HepG2 (cell line): ENCODE data around the gene UBAP1L. TPM values are rescaled to one million over a fixed set of nuclear protein-coding genes. Genes with fewer than 3 reads are reported as not detected.
A peak's percentile ranks its signal among the peaks of the same experiment; 100 is the strongest.

Experiments used
- CENPBD1 ChIP-seq: sonication (generic); formaldehyde crosslinking; IDR thresholded peaks from 2 replicates; pipeline ENCODE4 v1.8.0; 2022; ENCODE audit warnings: missing genetic modification reagents, low read depth, mild to moderate bottlenecking, borderline replicate concordance
- HNRNPLL ChIP-seq: fragments of 200-400 bp; formaldehyde crosslinking; IDR thresholded peaks from 2 replicates; pipeline ENCODE4 v1.6.1; 2017; ENCODE audit warnings: mild to moderate bottlenecking, low read depth, low read length; ENCODE audit not compliant: poor library complexity, severe bottlenecking
- IRF2 ChIP-seq: IDR thresholded peaks from 2 replicates; pipeline ENCODE4 v1.6.1; 2018; ENCODE audit warnings: missing genetic modification reagents, missing compliant biosample characterization
- JUND ChIP-seq: sonication (generic); formaldehyde crosslinking; IDR thresholded peaks from 2 replicates; pipeline ENCODE4 v1.8.0; 2022; ENCODE audit warnings: mild to moderate bottlenecking, missing genetic modification reagents
- KDM5A ChIP-seq: fragments of 200-600 bp; sonication (generic); IDR thresholded peaks from 2 replicates; pipeline ENCODE4 v1.7.0; 2018; ENCODE audit warnings: antibody characterized with exemption, mild to moderate bottlenecking, low read length, borderline replicate concordance
- MAFF ChIP-seq: IDR thresholded peaks from 2 replicates; pipeline ENCODE4 v1.6.1; 2011; ENCODE audit warnings: low read depth, low read length, improper control_type of control experiment
- NFIB ChIP-seq: sonication (generic); formaldehyde crosslinking; IDR thresholded peaks from 2 replicates; pipeline ENCODE4 v1.9.0; 2021; ENCODE audit warnings: missing genetic modification reagents, mild to moderate bottlenecking, borderline replicate concordance
- REST ChIP-seq, 2 experiments: IDR thresholded peaks; 2 replicates each; pipeline ENCODE4 v1.6.1; 2011 to 2012; ENCODE audit warnings: low read length in 2 of 2, borderline replicate concordance in 1 of 2, low read depth in 1 of 2, mild to moderate bottlenecking in 1 of 2, moderate library complexity in 1 of 2
- TFE3 ChIP-seq: IDR thresholded peaks from 2 replicates; pipeline ENCODE4 v1.6.1; 2016
- ZNF530 ChIP-seq: sonication (generic); formaldehyde crosslinking; IDR thresholded peaks from 2 replicates; pipeline ENCODE4 v1.5.0; 2020; ENCODE audit warnings: low read depth, mild to moderate bottlenecking, missing genetic modification reagents
- ZNF598 ChIP-seq: sonication (generic); formaldehyde crosslinking; IDR thresholded peaks from 2 replicates; pipeline ENCODE4 v1.5.1; 2020; ENCODE audit warnings: mild to moderate bottlenecking, missing genetic modification reagents, borderline replicate concordance
- polyA plus RNA-seq, 8 experiments: library from polyadenylated mRNA; depleted of rRNA in 3 of 8; stranded (reverse) in 7 of 8; unstranded in 1 of 8; fragments of >200 nt; fragmentation: Illumina TruSeq in 4 of 8; extraction: Trizol in 4 of 8; gene quantifications; 2 replicates each; pipeline versions ENCODE4 v1.2.1 to v1.2.3, GENCODE V29; 2011 to 2016; ENCODE audit warnings: low read depth in 4 of 8, missing spikeins in 1 of 8, mixed read lengths in 1 of 8; ENCODE audit not compliant: insufficient read depth in 1 of 8
- total RNA-seq, 5 experiments: library from RNA; depleted of rRNA; stranded (reverse); fragments of >200 nt; fragmentation: Illumina TruSeq; extraction: Trizol; gene quantifications; 2 replicates each; pipeline ENCODE4 v1.2.3, GENCODE V29; 2016; ENCODE audit warnings: low read depth in 1 of 5
- TF ChIP-seq, protein P1 (sequence below): sonication (generic); formaldehyde crosslinking; IDR thresholded peaks from 2 replicates; pipeline ENCODE4 v1.8.0; 2023; ENCODE audit warnings: mild to moderate bottlenecking, missing genetic modification reagents
- TF ChIP-seq, protein P2 (sequence below): sonication (generic); formaldehyde crosslinking; IDR thresholded peaks from 2 replicates; pipeline ENCODE4 v1.4.0; 2020; ENCODE audit warnings: mild to moderate bottlenecking, missing genetic modification reagents, borderline replicate concordance
- TF ChIP-seq, protein P3 (sequence below): sonication (generic); formaldehyde crosslinking; IDR thresholded peaks from 2 replicates; pipeline ENCODE4 v1.4.0; 2020; ENCODE audit warnings: missing genetic modification reagents, mild to moderate bottlenecking, borderline replicate concordance

Gene UBAP1L
- total and polyA plus RNA-seq, 2 of the 13 experiments (the other 11 are each of a cell fraction or from before 2014, with no cell fraction given), result 0.86 to 1.4 TPM

DNA sequence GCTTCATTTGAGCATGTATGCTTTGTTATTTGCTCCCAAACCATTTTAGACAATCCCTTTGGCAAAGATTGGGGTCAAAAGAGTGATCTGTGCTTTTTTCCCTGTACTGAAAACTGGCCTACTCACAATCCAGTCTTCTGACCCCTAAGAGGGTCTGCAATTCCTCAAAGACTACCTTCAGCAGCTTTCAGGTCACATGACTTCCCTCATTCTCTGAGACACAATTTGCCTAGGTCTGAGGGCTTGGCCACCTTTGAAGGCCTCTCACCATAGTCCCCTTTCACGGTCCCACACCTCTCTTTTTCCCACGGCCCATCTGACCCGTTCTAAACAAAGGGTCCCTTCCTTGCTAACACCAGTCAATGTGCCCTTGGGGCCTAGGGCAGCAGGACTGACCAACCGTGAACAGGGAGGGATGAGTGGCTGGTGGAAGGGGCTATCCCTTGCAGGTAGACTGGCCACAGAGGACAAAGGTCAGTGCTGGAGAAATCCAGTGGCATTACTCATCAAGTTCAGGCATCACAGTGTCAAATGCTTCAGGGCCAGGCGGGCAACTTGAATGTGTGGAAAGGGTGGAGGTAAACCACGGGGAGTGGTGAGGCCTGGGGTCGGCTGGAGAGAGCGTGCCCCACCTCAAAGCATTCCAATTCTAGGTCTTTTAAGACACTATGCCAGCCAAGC is 58.0 kb downstream of the UBAP1L start (continued):
- TF ChIP-seq TFE3 (no peak; the same call in 1 of the 2 replicates), HNRNPLL (no peak), MAFF (no peak), REST (IDR thresholded peaks at IDR 0.05; ENCODE audit: borderline replicate concordance in 1 of 2, low read depth in 1 of 2, low read length in 2 of 2) (no peak), JUND (CRISPR knock-in tag) (peak; percentile 97), KDM5A (no peak), CENPBD1 (no peak), IRF2 (CRISPR knock-in tag) (peak; percentile 87), ZNF598 (CRISPR knock-in tag) (no peak), ZNF530 (no peak), NFIB (CRISPR knock-in tag) (no peak)
- TF ChIP-seq, protein P1, sequence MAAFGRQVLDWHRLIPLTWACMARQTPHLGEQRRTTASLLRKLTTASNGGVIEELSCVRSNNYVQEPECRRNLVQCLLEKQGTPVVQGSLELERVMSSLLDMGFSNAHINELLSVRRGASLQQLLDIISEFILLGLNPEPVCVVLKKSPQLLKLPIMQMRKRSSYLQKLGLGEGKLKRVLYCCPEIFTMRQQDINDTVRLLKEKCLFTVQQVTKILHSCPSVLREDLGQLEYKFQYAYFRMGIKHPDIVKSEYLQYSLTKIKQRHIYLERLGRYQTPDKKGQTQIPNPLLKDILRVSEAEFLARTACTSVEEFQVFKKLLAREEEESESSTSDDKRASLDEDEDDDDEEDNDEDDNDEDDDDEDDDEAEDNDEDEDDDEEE (CRISPR knock-in tag), result no peak
- TF ChIP-seq, protein P2, sequence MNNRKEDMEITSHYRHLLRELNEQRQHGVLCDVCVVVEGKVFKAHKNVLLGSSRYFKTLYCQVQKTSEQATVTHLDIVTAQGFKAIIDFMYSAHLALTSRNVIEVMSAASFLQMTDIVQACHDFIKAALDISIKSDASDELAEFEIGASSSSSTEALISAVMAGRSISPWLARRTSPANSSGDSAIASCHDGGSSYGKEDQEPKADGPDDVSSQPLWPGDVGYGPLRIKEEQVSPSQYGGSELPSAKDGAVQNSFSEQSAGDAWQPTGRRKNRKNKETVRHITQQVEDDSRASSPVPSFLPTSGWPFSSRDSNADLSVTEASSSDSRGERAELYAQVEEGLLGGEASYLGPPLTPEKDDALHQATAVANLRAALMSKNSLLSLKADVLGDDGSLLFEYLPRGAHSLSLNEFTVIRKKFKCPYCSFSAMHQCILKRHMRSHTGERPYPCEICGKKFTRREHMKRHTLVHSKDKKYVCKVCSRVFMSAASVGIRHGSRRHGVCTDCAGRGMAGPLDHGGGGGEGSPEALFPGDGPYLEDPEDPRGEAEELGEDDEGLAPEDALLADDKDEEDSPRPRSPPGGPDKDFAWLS, result no peak
- TF ChIP-seq, protein P3, sequence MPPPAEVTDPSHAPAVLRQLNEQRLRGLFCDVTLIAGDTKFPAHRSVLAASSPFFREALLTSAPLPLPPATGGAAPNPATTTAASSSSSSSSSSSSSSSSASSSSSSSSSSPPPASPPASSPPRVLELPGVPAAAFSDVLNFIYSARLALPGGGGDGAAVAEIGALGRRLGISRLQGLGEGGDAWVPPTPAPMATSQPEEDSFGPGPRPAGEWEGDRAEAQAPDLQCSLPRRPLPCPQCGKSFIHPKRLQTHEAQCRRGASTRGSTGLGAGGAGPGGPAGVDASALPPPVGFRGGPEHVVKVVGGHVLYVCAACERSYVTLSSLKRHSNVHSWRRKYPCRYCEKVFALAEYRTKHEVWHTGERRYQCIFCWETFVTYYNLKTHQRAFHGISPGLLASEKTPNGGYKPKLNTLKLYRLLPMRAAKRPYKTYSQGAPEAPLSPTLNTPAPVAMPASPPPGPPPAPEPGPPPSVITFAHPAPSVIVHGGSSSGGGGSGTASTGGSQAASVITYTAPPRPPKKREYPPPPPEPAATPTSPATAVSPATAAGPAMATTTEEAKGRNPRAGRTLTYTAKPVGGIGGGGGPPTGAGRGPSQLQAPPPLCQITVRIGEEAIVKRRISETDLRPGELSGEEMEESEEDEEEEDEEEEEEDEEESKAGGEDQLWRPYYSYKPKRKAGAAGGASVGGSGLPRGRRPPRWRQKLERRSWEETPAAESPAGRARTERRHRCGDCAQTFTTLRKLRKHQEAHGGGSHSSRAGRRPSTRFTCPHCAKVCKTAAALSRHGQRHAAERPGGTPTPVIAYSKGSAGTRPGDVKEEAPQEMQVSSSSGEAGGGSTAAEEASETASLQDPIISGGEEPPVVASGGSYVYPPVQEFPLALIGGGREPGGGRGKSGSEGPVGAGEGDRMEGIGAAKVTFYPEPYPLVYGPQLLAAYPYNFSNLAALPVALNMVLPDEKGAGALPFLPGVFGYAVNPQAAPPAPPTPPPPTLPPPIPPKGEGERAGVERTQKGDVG (CRISPR knock-in tag), result no peak
